MM.1S (cell line): ENCODE measurements around the gene SLC45A1.

Experiments used
- DNase-seq: peaks from one replicate; pipeline ENCODE4 v3.0.0-alpha.2; 2015
- H2AFZ ChIP-seq: fragments of 300-600 bp; sonication (generic); 2 replicates; pipeline ENCODE4 v1.6.0; 2016; ENCODE audit warnings: antibody characterized with exemption, low read length
- H3F3A ChIP-seq: fragments of 300-600 bp; sonication (generic); 2 replicates; pipeline ENCODE4 v1.6.1; 2016; ENCODE audit warnings: mild to moderate bottlenecking, antibody characterized with exemption, low read length, moderate library complexity, mixed read lengths; ENCODE audit not compliant: insufficient read depth
- H3K27ac ChIP-seq: fragments of 300-600 bp; sonication (generic); 2 replicates; pipeline ENCODE4 v1.5.1; 2016; ENCODE audit warnings: mild to moderate bottlenecking, low read length
- H3K27me3 ChIP-seq: fragments of 300-600 bp; sonication (generic); replicated peaks from 2 replicates; pipeline ENCODE4 v1.6.0; 2016; ENCODE audit warnings: low read length; ENCODE audit not compliant: insufficient read depth
- H3K36me3 ChIP-seq: fragments of 300-600 bp; sonication (generic); replicated peaks from 2 replicates; pipeline ENCODE4 v1.6.1; 2016; ENCODE audit warnings: mild to moderate bottlenecking, low read length, mixed read lengths; ENCODE audit not compliant: insufficient read depth
- H3K4me1 ChIP-seq: fragments of 300-600 bp; sonication (generic); 2 replicates; pipeline ENCODE4 v1.6.1; 2016; ENCODE audit warnings: low read length, mixed read lengths
- H3K4me2 ChIP-seq: fragments of 300-600 bp; sonication (generic); 2 replicates; pipeline ENCODE4 v1.6.0; 2016; ENCODE audit warnings: low read depth, low read length
- H3K4me3 ChIP-seq: fragments of 300-600 bp; sonication (generic); 2 replicates; pipeline ENCODE4 v1.5.1; 2016; ENCODE audit warnings: low read length, mixed read lengths
- H3K79me2 ChIP-seq: fragments of 300-600 bp; sonication (generic); 2 replicates; pipeline ENCODE4 v1.6.1; 2016; ENCODE audit warnings: mixed run types, low read length, mixed read lengths
- H3K9ac ChIP-seq: fragments of 300-600 bp; sonication (generic); 2 replicates; pipeline ENCODE4 v1.6.1; 2016; ENCODE audit warnings: low read length, mixed read lengths
- H3K9me2 ChIP-seq: fragments of 300-600 bp; sonication (generic); replicated peaks from 2 replicates; pipeline ENCODE4 v1.6.1; 2016; ENCODE audit warnings: mild to moderate bottlenecking, low read length, mixed read lengths; ENCODE audit not compliant: insufficient read depth
- H3K9me3 ChIP-seq: fragments of 300-600 bp; sonication (generic); replicated peaks from 2 replicates; pipeline ENCODE4 v1.6.1; 2016; ENCODE audit warnings: mild to moderate bottlenecking, low read length, mixed read lengths; ENCODE audit not compliant: insufficient read depth
- H4K20me1 ChIP-seq: fragments of 300-600 bp; sonication (generic); 2 replicates; pipeline ENCODE4 v1.6.1; 2016; ENCODE audit warnings: mild to moderate bottlenecking, low read length, moderate library complexity, mixed read lengths; ENCODE audit not compliant: insufficient read depth
- CTCF ChIP-seq: fragments of 300-600 bp; sonication (generic); IDR thresholded peaks from 2 replicates; pipeline ENCODE4 v1.5.1; 2016; ENCODE audit warnings: antibody characterized with exemption, low read length, mixed read lengths
- EZH2 ChIP-seq: fragments of 300-600 bp; sonication (generic); optimal IDR thresholded peaks from 2 replicates; pipeline ENCODE3; 2017; ENCODE audit warnings: low read depth, mild to moderate bottlenecking, antibody characterized with exemption, low read length, mixed read lengths
- EZH2phosphoT487 ChIP-seq: fragments of 300-600 bp; sonication (generic); IDR thresholded peaks from 2 replicates; pipeline ENCODE4 v1.6.1; 2018; ENCODE audit warnings: antibody characterized with exemption, low read length

The SLC45A1 gene

GRCh38 chr1:8345621-8346415 lies 27.9 kb downstream of the SLC45A1 start:
- DNase-seq = no peak
- Histone ChIP-seq H3K27me3 (peaks cover 61% of the 10 kb centered on the region), H3K9me3 (no peaks in the 10 kb centered on the region), H3K9me2 (no peaks in the 10 kb centered on the region), H3K4me2 (no peak overlapping the region), H3K36me3 (no peaks in the 10 kb centered on the region), H3F3A (no peaks in the 10 kb centered on the region), H2AFZ (no peak overlapping the region), H4K20me1 (no peaks in the 10 kb centered on the region), H3K79me2 (no peaks in the 10 kb centered on the region), H3K9ac (no peak overlapping the region), H3K27ac (no peak overlapping the region), H3K4me3 (no peak overlapping the region), H3K4me1 (no peaks in the 10 kb centered on the region)
- TF ChIP-seq EZH2phosphoT487 (no peak), CTCF (no peak), EZH2 (no peak)

GRCh38 chr1:8347635-8348034 lies 29.7 kb downstream of the SLC45A1 start:
- no peaks in the 10 kb centered on the region for H3K79me2 ChIP-seq

GRCh38 chr1:8348047-8348776 lies 30.3 kb downstream of the SLC45A1 start:
- no peak overlapping the region for H3K4me3 ChIP-seq
- no peak overlapping the region for H2AFZ ChIP-seq
- no peaks in the 10 kb centered on the region for H4K20me1 ChIP-seq
- no peak overlapping the region for H3K4me2 ChIP-seq
- no peaks in the 10 kb centered on the region for H3K36me3 ChIP-seq
- TF ChIP-seq CTCF (no peak), EZH2phosphoT487 (no peak), EZH2 (no peak)
- no peaks in the 10 kb centered on the region for H3K4me1 ChIP-seq
- H3K9ac ChIP-seq = no peak overlapping the region
- H3K79me2 ChIP-seq = no peaks in the 10 kb centered on the region
- no peak for DNase-seq
- H3K9me2 ChIP-seq = no peaks in the 10 kb centered on the region
- H3F3A ChIP-seq = no peaks in the 10 kb centered on the region
- no peaks in the 10 kb centered on the region for H3K9me3 ChIP-seq
- peaks cover 48% of the 10 kb centered on the region for H3K27me3 ChIP-seq
- H3K27ac ChIP-seq = no peak overlapping the region

More at GRCh38 chr1:8347635-8348034, 29.7 kb downstream of the SLC45A1 start:
- no peak overlapping the region for H3K4me3 ChIP-seq
- peaks cover 52% of the 10 kb centered on the region for H3K27me3 ChIP-seq
- H3K4me2 ChIP-seq = no peak overlapping the region
- H3K4me1 ChIP-seq = no peaks in the 10 kb centered on the region
- H4K20me1 ChIP-seq = no peaks in the 10 kb centered on the region
- no peak for DNase-seq
- H3K9me3 ChIP-seq = no peaks in the 10 kb centered on the region
- H3K36me3 ChIP-seq = no peaks in the 10 kb centered on the region
- no peak overlapping the region for H3K9ac ChIP-seq
- H2AFZ ChIP-seq = no peak overlapping the region
- H3F3A ChIP-seq = no peaks in the 10 kb centered on the region
- TF ChIP-seq EZH2 = no peak
- no peak for TF ChIP-seq CTCF
- no peak for TF ChIP-seq EZH2phosphoT487
- no peaks in the 10 kb centered on the region for H3K9me2 ChIP-seq
- H3K27ac ChIP-seq = no peak overlapping the region
